K562 (cell line): Measurements from ENCODE around the gene CENPT. TPM values are rescaled to one million over a fixed set of nuclear protein-coding genes. Genes with fewer than 3 reads are reported as not detected.

Experiments
- AFF1 ChIP-seq, 2 experiments: fragments of 450-650 bp; IDR thresholded peaks; 2 replicates each; pipeline ENCODE4 v1.6.1; 2018; ENCODE audit warnings: mild to moderate bottlenecking in 2 of 2, low read depth in 1 of 2; ENCODE audit not compliant: partially characterized antibody in 2 of 2
- BRF2 ChIP-seq: IDR thresholded peaks from 3 replicates; pipeline ENCODE4 v1.6.1; 2011; ENCODE audit warnings: borderline replicate concordance, mild to moderate bottlenecking; ENCODE audit not compliant: insufficient read length, insufficient read depth
- CBX5 ChIP-seq: IDR thresholded peaks from 2 replicates; pipeline ENCODE4 v1.6.1; 2014; ENCODE audit warnings: low read depth, borderline replicate concordance
- CHD2 ChIP-seq: IDR thresholded peaks from 2 replicates; pipeline ENCODE4 v1.6.1; 2011; ENCODE audit warnings: low read depth, low read length
- CREM ChIP-seq: IDR thresholded peaks from 2 replicates; pipeline ENCODE4 v1.6.1; 2014; ENCODE audit warnings: antibody characterized with exemption, low read depth
- E2F6 ChIP-seq, 2 experiments: IDR thresholded peaks; 2 replicates each; pipeline ENCODE4 v1.6.1; 2011; ENCODE audit warnings: borderline replicate concordance in 1 of 2, control low read depth in 1 of 2, low read depth in 1 of 2, low read length in 1 of 2, mild to moderate bottlenecking in 1 of 2, mixed read lengths in 1 of 2, moderate library complexity in 1 of 2; ENCODE audit not compliant: insufficient read depth in 1 of 2, insufficient read length in 1 of 2, poor library complexity in 1 of 2, severe bottlenecking in 1 of 2; ENCODE audit errors: extremely low read depth in 1 of 2
- KDM4B ChIP-seq, 2 experiments: fragments of 450-650 bp in 1 of 2; sonication (generic) in 1 of 2; IDR thresholded peaks; 2 replicates each; pipeline ENCODE4 v1.6.1; 2016 to 2017; ENCODE audit warnings: borderline replicate concordance in 2 of 2, antibody characterized with exemption in 1 of 2, low read depth in 1 of 2, mild to moderate bottlenecking in 1 of 2
- MED1 ChIP-seq: sonication (generic); formaldehyde crosslinking; IDR thresholded peaks from 2 replicates; pipeline ENCODE4 v1.8.1; 2023; ENCODE audit warnings: missing genetic modification reagents, borderline replicate concordance
- MXD1 ChIP-seq: fragments of 250-450 bp; sonication (Bioruptor Pico); IDR thresholded peaks from 2 replicates; pipeline ENCODE4 v1.8.0; 2021; ENCODE audit warnings: borderline replicate concordance, mild to moderate bottlenecking, moderate library complexity; ENCODE audit not compliant: poor library complexity, severe bottlenecking
- PPARD ChIP-seq: fragments of 250-450 bp; sonication (Bioruptor Pico); IDR thresholded peaks from 2 replicates; pipeline ENCODE4 v1.8.0; 2022; ENCODE audit warnings: inconsistent platforms, mild to moderate bottlenecking, moderate library complexity
- SIRT6 ChIP-seq: IDR thresholded peaks from one replicate; pipeline ENCODE4 v1.6.1; 2012; ENCODE audit warnings: low read depth, mild to moderate bottlenecking, control low read depth, inconsistent platforms, low read length, moderate library complexity
- SLC30A9 ChIP-seq: fragments of 250-450 bp; sonication (Bioruptor Pico); IDR thresholded peaks from 2 replicates; pipeline ENCODE4 v1.8.0; 2022; ENCODE audit warnings: mild to moderate bottlenecking, moderate library complexity
- SP1 ChIP-seq: sonication (generic); formaldehyde crosslinking; IDR thresholded peaks from 2 replicates; pipeline ENCODE4 v1.8.1; 2022; ENCODE audit warnings: mild to moderate bottlenecking, missing genetic modification reagents
- U2AF2 ChIP-seq: fragments of 200-400 bp; formaldehyde crosslinking; optimal IDR thresholded peaks from 2 replicates; pipeline ENCODE3; 2017; ENCODE audit warnings: low read depth, mild to moderate bottlenecking, low read length
- ZBED1 ChIP-seq: IDR thresholded peaks from 2 replicates; pipeline ENCODE4 v1.6.1; 2014
- ZKSCAN8 ChIP-seq: fragments of 200-800 bp; sonication (Bioruptor generic); IDR thresholded peaks from 2 replicates; pipeline ENCODE4 v1.6.1; 2016; ENCODE audit warnings: missing genetic modification characterization, missing compliant biosample characterization
- ZNF121 ChIP-seq: sonication (generic); formaldehyde crosslinking; conservative IDR thresholded peaks from 2 replicates; pipeline ENCODE4 v1.8.0; 2022; ENCODE audit warnings: missing genetic modification reagents
- ZNF217 ChIP-seq: sonication (generic); formaldehyde crosslinking; IDR thresholded peaks from 2 replicates; pipeline ENCODE4 v1.8.0; 2022; ENCODE audit warnings: mild to moderate bottlenecking, missing genetic modification reagents
- ZNF644 ChIP-seq: fragments of 200-800 bp; sonication (Bioruptor generic); IDR thresholded peaks from 2 replicates; pipeline ENCODE4 v1.6.1; 2016; ENCODE audit warnings: low read depth, missing genetic modification characterization, missing compliant biosample characterization
- ZNF707 ChIP-seq: fragments of 250-450 bp; sonication (Bioruptor Pico); conservative IDR thresholded peaks from 2 replicates; pipeline ENCODE4 v1.8.0; 2022; ENCODE audit warnings: inconsistent platforms, mild to moderate bottlenecking, moderate library complexity
- ZNF766 ChIP-seq: fragments of 200-800 bp; sonication (Bioruptor generic); conservative IDR thresholded peaks from 2 replicates; pipeline ENCODE4 v1.6.1; 2016; ENCODE audit warnings: missing genetic modification characterization, missing compliant biosample characterization
- ZNF780A ChIP-seq: fragments of 250-450 bp; sonication (Bioruptor Pico); IDR thresholded peaks from 2 replicates; pipeline ENCODE4 v1.5.0; 2021; ENCODE audit warnings: mild to moderate bottlenecking
- polyA plus RNA-seq, 8 experiments: library from polyadenylated mRNA; depleted of rRNA in 4 of 8; stranded (reverse) in 5 of 8; unstranded in 3 of 8; fragments of >200 nt; fragmentation: Nextera tagmentation in 2 of 8; fragmentation: Illumina TruSeq in 1 of 8; extraction: Ambion mirVana in 2 of 8; extraction: Trizol in 1 of 8; gene quantifications; 2 replicates each; pipeline versions ENCODE4 v1.2.1 to v1.2.3, GENCODE V29; 2011 to 2014; ENCODE audit warnings: inconsistent platforms in 1 of 8, missing spikeins in 1 of 8
- total RNA-seq, 7 experiments: library from RNA; depleted of rRNA in 6 of 7; stranded (reverse); fragments of >200 nt in 6 of 7; fragmentation: Illumina TruSeq in 2 of 7; extraction: Trizol in 2 of 7; gene quantifications; 2 replicates each; pipeline versions ENCODE4 v1.2.1 to v1.2.3, GENCODE V29; 2011 to 2021; ENCODE audit warnings: low replicate concordance in 1 of 7

CENPT gene
- total and polyA plus RNA-seq, 9 of the 15 experiments (the other 6 are each of a cell fraction or from before 2014, with no cell fraction given): 3.6 to 94.2 (median 44.1) TPM

- peak in 1 of 2 experiments; percentile 95 for TF ChIP-seq AFF1 (IDR thresholded peaks at IDR 0.05; ENCODE audit: low read depth in 1 of 2, partially characterized antibody in 2 of 2)
- TF ChIP-seq CBX5: no peak
- peak; percentile 85 for TF ChIP-seq CREM
- no peak for TF ChIP-seq SLC30A9 (CRISPR knock-in tag)
- TF ChIP-seq ZKSCAN8: no peak
- no peak for TF ChIP-seq ZNF707 (CRISPR knock-in tag)
- TF ChIP-seq ZNF217 (CRISPR knock-in tag): no peak
- no peak; a peak in 1 of 4 replicates for TF ChIP-seq KDM4B (IDR thresholded peaks at IDR 0.05; ENCODE audit: borderline replicate concordance in 2 of 2, low read depth in 1 of 2)
- TF ChIP-seq SIRT6: no peak
- TF ChIP-seq BRF2: no peak
- peak; percentile 33; the same call in 1 of the 2 replicates for TF ChIP-seq ZNF644
- TF ChIP-seq ZNF780A (CRISPR knock-in tag): no peak
- TF ChIP-seq MED1 (CRISPR knock-in tag): no peak
- TF ChIP-seq U2AF2: no peak
- TF ChIP-seq E2F6 (IDR thresholded peaks at IDR 0.05; ENCODE audit: borderline replicate concordance in 1 of 2, extremely low read depth in 1 of 2, insufficient read depth in 1 of 2, insufficient read length in 1 of 2, low read depth in 1 of 2, low read length in 1 of 2, poor library complexity in 1 of 2, severe bottlenecking in 1 of 2): peak in 1 of 2 experiments; percentile 77
- TF ChIP-seq ZBED1: no peak
- TF ChIP-seq ZNF766 (CRISPR knock-in tag): 0 out of 2 replicates have a peak, but pooled peaks have one; percentile 43
- peak; percentile 94 for TF ChIP-seq SP1 (CRISPR knock-in tag)
- no peak for TF ChIP-seq MXD1 (CRISPR knock-in tag)
- no peak for TF ChIP-seq CHD2
- no peak for TF ChIP-seq PPARD (CRISPR knock-in tag)
- no peak for TF ChIP-seq ZNF121 (CRISPR knock-in tag)
These were observed 5.5 kb downstream of the CENPT start, which contains the start of gene THAP11 (continued) for GRCh38 chr16:67841816-67842508.
